HUES48 (cell line): Measurements from ENCODE around the gene FOXO3.

Source experiments
- H3K27ac ChIP-seq: one replicate; pipeline ENCODE4 v1.7.0; 2013; ENCODE audit warnings: low read depth, low read length, inconsistent platforms
- H3K27me3 ChIP-seq: 2 replicates; pipeline ENCODE4 v1.6.1; 2013; ENCODE audit warnings: mild to moderate bottlenecking, low read length; ENCODE audit not compliant: control insufficient read depth, insufficient read depth
- H3K36me3 ChIP-seq: 2 replicates; pipeline ENCODE4 v1.6.1; 2013; ENCODE audit warnings: low read length; ENCODE audit not compliant: control insufficient read depth, insufficient read depth
- H3K4me1 ChIP-seq: 2 replicates; pipeline ENCODE4 v1.6.1; 2013; ENCODE audit warnings: mild to moderate bottlenecking, low read length; ENCODE audit not compliant: control insufficient read depth, insufficient read depth
- H3K4me3 ChIP-seq: 2 replicates; pipeline ENCODE4 v1.5.1; 2013; ENCODE audit warnings: mild to moderate bottlenecking, low read depth, low read length
- H3K9ac ChIP-seq: 2 replicates; pipeline ENCODE4 v1.6.1; 2013; ENCODE audit warnings: mild to moderate bottlenecking, low read depth, low read length, moderate library complexity
- H3K9me3 ChIP-seq: 2 replicates; pipeline ENCODE4 v1.6.1; 2013; ENCODE audit warnings: low read length; ENCODE audit not compliant: control insufficient read depth, insufficient read depth

The FOXO3 gene

DNA sequence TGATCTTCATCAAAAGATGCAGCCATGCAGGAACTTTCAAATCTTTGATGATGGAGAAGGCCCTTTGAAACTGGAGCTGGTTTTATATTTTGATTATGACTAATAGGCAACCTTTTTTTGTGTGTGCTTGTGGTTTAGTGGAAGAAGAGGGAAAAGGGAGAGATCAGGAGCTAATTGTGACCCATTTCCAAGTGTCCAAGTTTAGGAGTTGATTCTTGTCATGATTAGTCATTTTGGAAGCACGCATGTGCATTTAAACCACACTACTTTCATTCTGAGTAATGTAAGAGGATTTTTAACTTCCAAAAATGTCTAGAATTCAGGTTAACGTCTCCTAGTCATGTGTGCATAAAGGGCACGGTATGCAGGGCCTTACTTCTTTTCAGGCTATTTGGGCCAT lies 3.5 kb downstream of the FOXO3 start:
- Histone ChIP-seq H3K9me3 (no peaks in the 10 kb centered on the region), H3K4me3 (peak overlapping the region; percentile 77; the same call in 1 of the 2 replicates), H3K4me1 (peaks cover 36% of the 10 kb centered on the region), H3K27ac (no peak overlapping the region), H3K9ac (no peak overlapping the region), H3K27me3 (peaks cover 27% of the 10 kb centered on the region), H3K36me3 (peaks cover 4% of the 10 kb centered on the region)

DNA sequence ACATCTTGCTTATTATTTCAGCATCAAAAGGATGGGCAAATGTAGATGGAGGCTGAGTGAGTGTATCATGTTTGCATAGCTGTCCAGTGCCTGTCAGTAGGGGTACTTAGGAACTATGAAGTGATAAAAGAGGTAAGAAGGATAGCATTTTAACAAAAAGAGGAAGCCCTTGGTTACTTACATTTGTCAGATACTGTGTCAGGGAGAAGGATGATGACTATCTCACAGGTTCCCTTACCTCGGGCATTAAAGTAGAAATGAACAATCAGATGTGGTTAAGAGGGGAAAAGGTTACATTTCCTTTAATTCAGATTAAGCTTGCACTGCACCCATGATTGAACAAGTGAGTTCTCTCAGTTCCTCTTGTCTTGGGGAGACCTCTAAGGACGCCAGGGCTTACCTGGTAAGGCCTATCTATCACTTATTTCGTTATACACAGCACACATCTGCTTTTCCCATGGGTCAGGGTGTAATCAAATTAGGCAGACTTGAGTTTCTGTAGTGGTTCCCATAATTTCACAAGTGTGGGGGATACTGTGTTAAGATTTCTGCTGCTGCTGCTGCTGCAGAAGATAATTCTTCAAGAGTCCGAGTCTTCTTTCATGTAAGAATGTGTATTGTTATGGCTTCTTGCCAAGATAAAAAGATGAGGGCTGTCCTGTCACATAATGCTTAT lies 4.5 kb downstream of the FOXO3 start:
- Histone ChIP-seq H3K4me1 (peaks cover 36% of the 10 kb centered on the region), H3K27ac (no peak overlapping the region), H3K9me3 (no peaks in the 10 kb centered on the region), H3K27me3 (peaks cover 27% of the 10 kb centered on the region), H3K9ac (no peak overlapping the region), H3K36me3 (peaks cover 10% of the 10 kb centered on the region), H3K4me3 (no peak overlapping the region)

DNA sequence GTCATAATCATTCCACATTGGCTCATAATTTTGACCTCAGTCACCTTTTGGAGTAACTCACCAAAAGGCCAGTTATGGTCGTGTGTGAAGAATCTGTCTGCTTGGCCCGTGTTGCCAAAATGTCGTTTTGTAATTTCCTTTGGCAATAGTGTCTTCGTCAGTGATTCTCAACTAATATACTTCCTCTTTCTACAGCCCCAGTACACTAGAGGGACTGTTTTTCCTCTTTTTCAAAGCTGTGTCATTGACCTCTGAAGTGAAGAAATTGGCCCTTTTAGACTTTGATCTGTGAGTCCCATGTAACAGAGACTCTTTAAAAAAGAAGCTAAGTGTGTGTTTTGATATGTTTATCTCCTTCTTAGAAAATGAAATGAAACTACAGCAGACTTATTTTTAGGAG lies 5.2 kb downstream of the FOXO3 start:
- no peak overlapping the region for H3K4me3 ChIP-seq
- H3K9ac ChIP-seq, result no peak overlapping the region
- H3K36me3 ChIP-seq, result peaks cover 13% of the 10 kb centered on the region
- peaks cover 36% of the 10 kb centered on the region for H3K4me1 ChIP-seq
- no peaks in the 10 kb centered on the region for H3K9me3 ChIP-seq
- peaks cover 27% of the 10 kb centered on the region for H3K27me3 ChIP-seq
- H3K27ac ChIP-seq, result no peak overlapping the region

DNA sequence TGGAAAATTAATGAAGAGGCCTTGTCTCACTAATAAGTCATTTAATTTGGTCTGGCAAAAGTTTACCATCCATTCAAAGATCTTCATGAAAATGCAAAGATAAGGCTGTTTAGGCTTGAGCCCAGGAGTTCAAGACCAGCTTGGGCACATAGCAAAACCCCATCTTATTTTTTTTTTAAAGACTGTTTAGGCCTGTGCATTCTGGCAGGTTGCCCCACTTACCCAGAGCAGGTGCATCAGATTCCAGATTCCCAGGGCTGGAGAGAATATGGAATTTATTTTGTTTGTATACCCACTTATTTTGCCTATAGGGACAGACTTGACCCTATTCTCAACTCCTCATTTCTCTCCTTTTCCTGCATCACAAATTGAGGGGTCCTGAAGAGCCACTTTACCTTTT lies 5.7 kb downstream of the FOXO3 start:
- Histone ChIP-seq H3K9ac (no peak overlapping the region), H3K27me3 (peaks cover 27% of the 10 kb centered on the region), H3K9me3 (no peaks in the 10 kb centered on the region), H3K36me3 (peaks cover 16% of the 10 kb centered on the region), H3K4me1 (peaks cover 36% of the 10 kb centered on the region), H3K4me3 (no peak overlapping the region), H3K27ac (no peak overlapping the region)

DNA sequence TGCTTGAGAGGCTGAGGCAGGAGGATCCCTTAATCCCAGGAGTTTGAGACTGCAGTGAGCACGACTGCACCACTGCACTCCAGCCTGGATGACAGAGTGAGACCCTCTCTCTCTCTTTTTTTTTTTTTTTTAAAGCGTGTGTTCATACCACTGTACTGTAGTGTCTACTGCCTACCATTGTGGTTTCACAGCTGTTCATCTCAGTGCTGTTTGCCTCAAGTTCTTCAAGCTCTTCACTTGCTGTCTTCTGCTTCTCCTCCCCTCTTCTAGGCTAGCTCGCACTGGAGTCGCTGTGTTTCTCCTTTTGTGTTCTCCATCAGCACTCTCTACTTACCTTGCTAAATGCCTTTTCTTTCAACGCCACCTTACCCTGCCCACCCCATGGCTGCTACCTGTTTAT lies 7.4 kb downstream of the FOXO3 start:
- Histone ChIP-seq H3K4me1 (peaks cover 34% of the 10 kb centered on the region), H3K9me3 (no peaks in the 10 kb centered on the region), H3K27ac (no peak overlapping the region), H3K36me3 (peaks cover 26% of the 10 kb centered on the region), H3K9ac (no peak overlapping the region), H3K4me3 (no peak overlapping the region), H3K27me3 (peaks cover 14% of the 10 kb centered on the region)

DNA sequence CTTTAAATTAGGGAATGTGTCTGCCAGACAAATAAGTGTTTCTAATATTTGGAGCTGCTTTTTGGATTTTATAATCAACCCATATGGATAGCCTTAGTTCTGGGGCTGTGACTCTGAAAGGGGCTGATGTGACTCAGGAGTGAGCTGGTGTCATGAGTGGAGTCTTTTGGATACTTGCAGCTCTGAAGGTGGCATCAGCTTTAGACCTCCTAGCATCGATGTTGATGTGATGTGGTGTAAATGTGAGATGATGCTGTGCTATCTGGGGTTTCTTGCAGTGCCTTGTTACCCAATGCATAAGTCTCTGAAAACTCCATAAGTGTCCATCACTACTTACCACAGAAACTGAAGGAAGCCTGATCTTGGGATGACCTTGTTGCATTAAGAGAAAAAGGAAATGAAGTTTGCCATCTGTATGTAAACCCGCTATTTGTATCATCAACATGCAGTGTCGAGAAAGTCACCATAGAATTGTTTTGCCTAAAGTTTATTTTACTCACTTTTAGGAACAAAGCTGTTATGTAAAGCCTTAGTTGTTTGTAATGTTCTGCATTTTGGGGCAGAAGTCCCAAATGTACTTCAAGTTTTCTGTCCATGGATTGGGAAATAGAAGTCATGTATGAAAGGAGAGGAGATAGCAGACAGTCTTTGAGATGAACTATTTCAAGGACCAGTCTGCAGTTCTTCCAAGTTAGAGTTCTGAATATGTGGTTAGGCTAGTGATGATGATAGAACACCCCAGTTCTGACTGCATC lies 8.0 kb downstream of the FOXO3 start:
- no peak overlapping the region for H3K27ac ChIP-seq
- H3K4me1 ChIP-seq, result peaks cover 27% of the 10 kb centered on the region; the same call in 1 of the 2 replicates
- H3K4me3 ChIP-seq, result no peak overlapping the region
- H3K9me3 ChIP-seq, result no peaks in the 10 kb centered on the region
- peaks cover 8% of the 10 kb centered on the region for H3K27me3 ChIP-seq
- peaks cover 26% of the 10 kb centered on the region for H3K36me3 ChIP-seq
- no peak overlapping the region for H3K9ac ChIP-seq

DNA sequence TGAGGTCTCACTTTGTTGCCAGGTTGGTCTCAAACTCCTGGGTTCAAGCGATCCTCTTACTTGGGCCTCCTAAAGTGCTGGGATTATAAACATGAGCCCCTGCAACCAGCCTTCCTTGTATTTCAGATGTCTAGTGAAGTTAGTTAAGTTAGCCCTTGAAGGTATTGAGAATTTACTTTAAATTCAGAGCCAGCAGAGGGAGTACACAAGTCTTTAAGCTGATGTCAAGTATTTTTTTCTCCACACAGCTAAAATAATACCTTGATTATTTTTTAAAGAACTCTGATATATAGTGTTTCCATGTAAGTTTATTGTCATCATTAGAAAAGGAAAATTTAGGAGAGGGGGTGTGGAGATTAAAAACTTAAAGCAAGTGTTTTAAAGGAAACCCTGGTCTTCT lies 9.8 kb downstream of the FOXO3 start:
- peaks cover 26% of the 10 kb centered on the region for H3K36me3 ChIP-seq
- no peaks in the 10 kb centered on the region for H3K27me3 ChIP-seq
- peaks cover 9% of the 10 kb centered on the region; the same call in 1 of the 2 replicates for H3K4me1 ChIP-seq
- no peak overlapping the region for H3K9ac ChIP-seq
- H3K4me3 ChIP-seq, result no peak overlapping the region
- no peaks in the 10 kb centered on the region for H3K9me3 ChIP-seq
- H3K27ac ChIP-seq, result no peak overlapping the region

DNA sequence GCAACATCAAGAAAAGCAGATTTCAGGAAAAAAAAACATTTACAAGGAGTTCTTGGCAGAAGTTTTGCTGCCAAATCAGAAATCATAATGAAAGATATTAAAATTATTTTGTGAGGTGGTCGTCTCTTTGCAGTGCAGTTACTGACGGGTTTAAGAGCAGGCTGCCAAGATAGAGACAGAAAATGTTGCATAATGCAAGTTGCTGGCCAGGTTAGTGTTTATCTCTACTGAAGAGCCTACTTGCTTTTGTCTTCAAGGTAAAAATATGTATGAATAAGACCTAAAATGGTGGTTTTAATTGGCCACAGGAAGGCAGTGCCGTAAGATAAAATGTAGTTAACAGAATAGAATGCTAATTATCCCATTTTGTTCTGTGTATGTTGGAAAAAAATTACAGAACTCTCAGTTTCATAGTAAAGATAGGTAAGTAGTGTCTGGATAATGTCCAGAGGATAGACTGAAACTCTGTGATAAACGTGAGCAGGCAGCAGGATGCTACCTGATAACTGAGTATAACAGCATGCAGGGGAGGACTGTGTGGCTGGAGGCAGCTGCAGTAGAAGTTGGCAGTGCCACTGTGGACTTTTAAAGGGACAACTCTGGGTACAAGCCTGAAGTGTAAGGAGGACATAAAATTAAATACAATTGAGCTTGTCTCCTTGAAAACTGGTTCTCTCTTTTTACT lies 13.9 kb downstream of the FOXO3 start:
- H3K9ac ChIP-seq, result no peak overlapping the region
- peaks cover 17% of the 10 kb centered on the region for H3K36me3 ChIP-seq
- no peaks in the 10 kb centered on the region for H3K27me3 ChIP-seq
- H3K27ac ChIP-seq, result no peak overlapping the region
- H3K4me3 ChIP-seq, result no peak overlapping the region
- no peaks in the 10 kb centered on the region for H3K4me1 ChIP-seq
- no peaks in the 10 kb centered on the region for H3K9me3 ChIP-seq

DNA sequence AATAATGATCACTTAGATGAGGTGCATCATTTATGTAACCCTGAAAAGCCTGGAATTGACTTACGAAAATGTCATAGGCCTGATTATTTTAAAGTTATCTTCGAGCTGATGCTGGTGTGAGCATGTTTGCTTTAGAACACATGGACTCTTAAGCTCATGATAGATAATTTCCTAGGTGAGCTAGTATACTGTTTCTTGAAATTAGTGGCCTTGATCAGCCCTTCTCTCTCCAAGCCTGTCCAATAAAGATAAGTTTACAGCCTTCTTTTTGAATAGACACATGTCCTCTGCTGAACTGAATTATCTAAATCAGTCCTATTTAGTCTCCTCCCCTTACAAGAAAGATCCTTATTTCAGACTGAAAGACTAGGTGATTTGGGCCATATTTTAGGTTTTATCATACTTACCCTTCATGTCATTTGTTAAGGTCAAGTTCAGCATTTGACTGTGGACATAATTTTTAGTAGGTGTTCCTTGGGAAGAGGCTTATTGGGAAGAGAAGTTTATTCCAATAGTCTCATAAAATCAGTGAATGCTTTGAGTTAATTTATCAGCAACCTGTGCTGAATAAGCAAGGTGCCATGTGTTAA lies 15.3 kb downstream of the FOXO3 start:
- Histone ChIP-seq H3K4me1 (0 out of 2 replicates have a peak, but pooled peaks cover 4% of the 10 kb centered on the region), H3K4me3 (no peak overlapping the region), H3K27me3 (no peaks in the 10 kb centered on the region), H3K9ac (no peak overlapping the region), H3K27ac (no peak overlapping the region), H3K36me3 (0 out of 2 replicates have a peak, but pooled peaks cover 12% of the 10 kb centered on the region), H3K9me3 (no peaks in the 10 kb centered on the region)

DNA sequence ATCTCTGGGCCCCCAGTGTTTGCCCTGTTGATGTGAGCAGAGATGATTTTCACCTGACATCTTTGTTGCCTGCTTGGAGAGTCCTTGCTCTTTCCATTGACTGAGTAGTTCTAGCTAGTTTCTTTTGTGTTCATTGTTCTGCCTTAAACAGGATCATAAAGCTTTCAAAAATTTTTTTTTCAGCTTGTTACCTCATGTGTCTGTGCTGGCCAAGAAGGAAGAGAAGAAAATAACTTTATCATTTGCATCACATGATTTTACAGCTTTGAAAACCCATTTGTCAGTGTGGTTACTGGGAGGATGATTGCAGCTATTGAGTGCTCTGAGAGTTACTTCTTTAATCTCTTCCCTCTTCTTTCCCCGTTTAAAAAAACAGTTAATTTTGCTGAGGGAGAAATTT lies 16.0 kb downstream of the FOXO3 start:
- no peak overlapping the region for H3K9ac ChIP-seq
- H3K27me3 ChIP-seq, result no peaks in the 10 kb centered on the region
- no peak overlapping the region for H3K27ac ChIP-seq
- no peaks in the 10 kb centered on the region for H3K9me3 ChIP-seq
- H3K4me1 ChIP-seq, result peaks cover 11% of the 10 kb centered on the region; the same call in 1 of the 2 replicates
- 0 out of 2 replicates have a peak, but pooled peaks cover 8% of the 10 kb centered on the region for H3K36me3 ChIP-seq
- H3K4me3 ChIP-seq, result no peak overlapping the region
